ENCODE results near the gene ATP5MC3. TPM values are rescaled to one million over a fixed set of nuclear protein-coding genes. Genes with fewer than 3 reads are reported as not detected.
A peak's percentile ranks its signal among the peaks of the same experiment; 100 is the strongest.

Gene ATP5MC3
- total and polyA plus RNA-seq, 2 donors (not counting 3 experiments of a cell fraction or from before 2014, with no cell fraction given) = 201 to 452 TPM

- H3K36me3 ChIP-seq (ENCODE audit: control insufficient read depth in 2 of 2, extremely low read depth in 1 of 2, insufficient read depth in 2 of 2, low read length in 2 of 2) = peaks cover 0 to under 1% of the 10 kb centered on the region in 2 experiments
- peaks cover 11% of the 10 kb centered on the region for H3K4me1 ChIP-seq (ENCODE audit: control insufficient read depth, extremely low read depth, insufficient read depth, low read length)
- no TSS peak for BruUV-seq (replicated peaks)
- CTCF ChIA-PET = interaction anchor here (1.0 to 1.3 kb wide), 3 partner anchors 82 to 469 kb away, joined by 3 to 5 read pairs (median 3); no protein-coding TSS in a partner anchor
- intact Hi-C loops (cut with micrococcal nuclease) = loop anchor here (2.0 to 10.0 kb wide), 3 partner anchors 170 to 682 kb away; partner anchors contain the start of genes CHRNA1 and GPR155
- H3K9ac ChIP-seq (replicated peaks; ENCODE audit: extremely low read depth, insufficient read depth, low read length) = no peak overlapping the region
- POLR2A ChIA-PET = no interaction called here
- peak overlapping the region in 1 of 3 experiments; percentile 75 for H3K4me3 ChIP-seq (replicated peaks in 1 of 3; ENCODE audit: insufficient read depth in 1 of 3, low read depth in 1 of 3, low read length in 3 of 3)
- H4K20me1 ChIP-seq (replicated peaks; ENCODE audit: control insufficient read depth, extremely low read depth, insufficient read depth, low read length) = peaks cover 3% of the 10 kb centered on the region
- no peak overlapping the region for H2AFZ ChIP-seq (ENCODE audit: low read depth, low read length)
- dilution Hi-C loops (cut with MboI; ENCODE audit: extremely low pct_ligation_motif_present, low sequenced_read_pairs) = no loop called here
- H3K4me2 ChIP-seq (ENCODE audit: insufficient read depth, low read length) = peak overlapping the region; percentile 67
- no peaks in the 10 kb centered on the region for H3K9me3 ChIP-seq (replicated peaks; ENCODE audit: control insufficient read depth, insufficient read depth, low read length)
- no peaks in the 10 kb centered on the region for H3K27me3 ChIP-seq (ENCODE audit: control insufficient read depth in 2 of 2, insufficient read depth in 2 of 2, low read length in 2 of 2)
- TF ChIP-seq POLR2A (IDR thresholded peaks at IDR 0.05; ENCODE audit: low read depth, low read length) = no peak
- no peak for TF ChIP-seq JUN (IDR thresholded peaks at IDR 0.05; ENCODE audit: borderline replicate concordance, insufficient read depth, insufficient read length, low read depth)
- TF ChIP-seq FOS (IDR thresholded peaks at IDR 0.05; ENCODE audit: borderline replicate concordance, insufficient read depth, low read length) = no peak
- no peak for TF ChIP-seq CTCF (IDR thresholded peaks at IDR 0.05; ENCODE audit: extremely low read depth in 1 of 2, insufficient read depth in 1 of 2, low read depth in 1 of 2, low read length in 2 of 2)
- no peak for TF ChIP-seq MYC (IDR thresholded peaks at IDR 0.05; ENCODE audit: low read depth, low read length)
- DNase-seq (ENCODE audit: low read depth, low spot score) (no peak), FAIRE-seq (no peak)
- no peaks in the 10 kb centered on the region for H3K9me1 ChIP-seq (replicated peaks; ENCODE audit: control insufficient read depth, extremely low read depth, insufficient read depth, low read length)
- no peak overlapping the region for H3K27ac ChIP-seq (ENCODE audit: insufficient read depth, low read depth, low read length)
- H3K79me2 ChIP-seq (ENCODE audit: control insufficient read depth, insufficient read depth, low read length) = peaks cover 38% of the 10 kb centered on the region
Measured at GRCh38 chr2:175169191-175169590, 12.3 kb downstream of the ATP5MC3 start.

GRCh38 chr2:175168564-175168945, 13.0 kb downstream of the ATP5MC3 start:
- POLR2A ChIA-PET = interaction anchor here (0.6 to 0.7 kb wide), 2 partner anchors 10 to 953 kb away, joined by 3 to 4 read pairs; no protein-coding TSS in a partner anchor

More at GRCh38 chr2:175168564-175168945, 13.0 kb downstream of the ATP5MC3 start:
- peaks cover 3% of the 10 kb centered on the region for H4K20me1 ChIP-seq (replicated peaks; ENCODE audit: control insufficient read depth, extremely low read depth, insufficient read depth, low read length)
- dilution Hi-C loops (cut with MboI; ENCODE audit: extremely low pct_ligation_motif_present, low sequenced_read_pairs) = no loop called here
- no peaks in the 10 kb centered on the region for H3K27me3 ChIP-seq (ENCODE audit: control insufficient read depth in 2 of 2, insufficient read depth in 2 of 2, low read length in 2 of 2)
- no peaks in the 10 kb centered on the region for H3K9me1 ChIP-seq (replicated peaks; ENCODE audit: control insufficient read depth, extremely low read depth, insufficient read depth, low read length)
- CTCF ChIA-PET = interaction anchor here (0.6 to 1.3 kb wide), 6 partner anchors 83 to 1170 kb away, joined by 3 to 5 read pairs (median 3); no protein-coding TSS in a partner anchor
- DNase-seq (ENCODE audit: low read depth, low spot score) (no peak), FAIRE-seq (no peak)
- H3K9me3 ChIP-seq (replicated peaks; ENCODE audit: control insufficient read depth, insufficient read depth, low read length) = no peaks in the 10 kb centered on the region
- H3K4me3 ChIP-seq (replicated peaks in 1 of 3; ENCODE audit: insufficient read depth in 1 of 3, low read depth in 1 of 3, low read length in 3 of 3) = peak overlapping the region; percentile 75 to 91 (median 75)
- peaks cover 43% of the 10 kb centered on the region for H3K79me2 ChIP-seq (ENCODE audit: control insufficient read depth, insufficient read depth, low read length)
- no TSS peak for BruUV-seq (replicated peaks)
- H3K9ac ChIP-seq (replicated peaks; ENCODE audit: extremely low read depth, insufficient read depth, low read length) = peak overlapping the region; percentile 84
- no peaks in the 10 kb centered on the region for H3K36me3 ChIP-seq (ENCODE audit: control insufficient read depth in 2 of 2, extremely low read depth in 1 of 2, insufficient read depth in 2 of 2, low read length in 2 of 2)
- peak overlapping the region; percentile 67 for H3K27ac ChIP-seq (ENCODE audit: insufficient read depth, low read depth, low read length)
- peaks cover 11% of the 10 kb centered on the region for H3K4me1 ChIP-seq (ENCODE audit: control insufficient read depth, extremely low read depth, insufficient read depth, low read length)
- H2AFZ ChIP-seq (ENCODE audit: low read depth, low read length) = peak overlapping the region; percentile 93
- intact Hi-C loops (cut with micrococcal nuclease) = loop anchor here (1.0 to 10.0 kb wide), 4 partner anchors 13 to 681 kb away; partner anchors contain the start of genes ATP5MC3, CHRNA1 and GPR155
- H3K4me2 ChIP-seq (ENCODE audit: insufficient read depth, low read length) = peak overlapping the region; percentile 67
- TF ChIP-seq POLR2AphosphoS5 (IDR thresholded peaks at IDR 0.05; ENCODE audit: insufficient read depth, low read depth, low read length) (no peak), POLR2A (IDR thresholded peaks at IDR 0.05; ENCODE audit: low read depth, low read length) (peak; percentile 47), MYC (IDR thresholded peaks at IDR 0.05; ENCODE audit: low read depth, low read length) (no peak), CTCF (IDR thresholded peaks at IDR 0.05; ENCODE audit: extremely low read depth in 1 of 2, insufficient read depth in 1 of 2, low read depth in 1 of 2, low read length in 2 of 2) (no peak), JUN (IDR thresholded peaks at IDR 0.05; ENCODE audit: borderline replicate concordance, insufficient read depth, insufficient read length, low read depth) (no peak), MAX (IDR thresholded peaks at IDR 0.05; ENCODE audit: insufficient read depth, insufficient read length) (no peak), GATA2 (IDR thresholded peaks at IDR 0.05; ENCODE audit: insufficient read depth, insufficient read length, low read depth, low read length) (no peak), FOS (IDR thresholded peaks at IDR 0.05; ENCODE audit: borderline replicate concordance, insufficient read depth, low read length) (no peak)

All from endothelial cell of umbilical vein (primary cell).